OCI-LY1 (cell line): ENCODE measurements around the gene EFNA4.

ENCODE experiments used
- H2AFZ ChIP-seq: fragments of 200-600 bp; sonication (generic), shearing (Covaris generic); 2 replicates; pipeline ENCODE4 v1.6.0; 2014; ENCODE audit warnings: antibody characterized with exemption, mild to moderate bottlenecking, low read length
- H3F3A ChIP-seq: fragments of 200-600 bp; sonication (generic), shearing (Covaris generic); 2 replicates; pipeline ENCODE4 v1.6.0; 2014; ENCODE audit warnings: mild to moderate bottlenecking, antibody characterized with exemption, low read length, moderate library complexity; ENCODE audit not compliant: insufficient read depth
- H3K27ac ChIP-seq: fragments of 200-600 bp; sonication (generic); 2 replicates; pipeline ENCODE4 v1.5.1; 2014; ENCODE audit warnings: low read length, mixed run types, mild to moderate bottlenecking, low read depth; ENCODE audit not compliant: poor library complexity, severe bottlenecking
- H3K27me3 ChIP-seq: fragments of 200-600 bp; sonication (generic); 2 replicates; pipeline ENCODE4 v1.6.0; 2014; ENCODE audit warnings: antibody characterized with exemption, mild to moderate bottlenecking, low read length, moderate library complexity; ENCODE audit not compliant: insufficient read depth
- H3K36me3 ChIP-seq: fragments of 200-600 bp; sonication (generic); 2 replicates; pipeline ENCODE4 v1.6.1; 2014; ENCODE audit warnings: mild to moderate bottlenecking, antibody characterized with exemption, low read length, moderate library complexity, mixed read lengths; ENCODE audit not compliant: insufficient read depth
- H3K4me1 ChIP-seq: fragments of 200-600 bp; sonication (generic); 2 replicates; pipeline ENCODE4 v1.5.1; 2014; ENCODE audit warnings: mild to moderate bottlenecking, low read length, moderate library complexity; ENCODE audit not compliant: insufficient read depth, severe bottlenecking
- H3K4me2 ChIP-seq: fragments of 200-600 bp; sonication (generic), shearing (Covaris generic); 2 replicates; pipeline ENCODE4 v1.6.1; 2014; ENCODE audit warnings: low read length
- H3K4me3 ChIP-seq: fragments of 200-600 bp; sonication (generic); 2 replicates; pipeline ENCODE4 v1.5.1; 2014; ENCODE audit warnings: low read length, low read depth, mild to moderate bottlenecking, mixed read lengths; ENCODE audit not compliant: poor library complexity, severe bottlenecking
- H3K79me2 ChIP-seq: fragments of 200-600 bp; shearing (Covaris generic); 2 replicates; pipeline ENCODE4 v1.6.1; 2016; ENCODE audit warnings: mixed run types, low read length, mixed read lengths; ENCODE audit not compliant: insufficient read depth
- H3K9ac ChIP-seq: fragments of 200-600 bp; sonication (generic), shearing (Covaris generic); 2 replicates; pipeline ENCODE4 v1.6.1; 2014; ENCODE audit warnings: mild to moderate bottlenecking, low read length, mixed read lengths
- H3K9me2 ChIP-seq: fragments of 200-600 bp; sonication (generic), shearing (Covaris generic); 2 replicates; pipeline ENCODE4 v1.6.1; 2014; ENCODE audit warnings: low read depth, mild to moderate bottlenecking, low read length, mixed read lengths
- H3K9me3 ChIP-seq: fragments of 200-600 bp; shearing (Covaris generic); 2 replicates; pipeline ENCODE4 v1.6.1; 2014; ENCODE audit warnings: low read length, mixed read lengths
- H4K20me1 ChIP-seq: fragments of 200-600 bp; sonication (generic), shearing (Covaris generic); 2 replicates; pipeline ENCODE4 v1.6.0; 2016; ENCODE audit warnings: mild to moderate bottlenecking, low read length; ENCODE audit not compliant: insufficient read depth
- EZH2 ChIP-seq: fragments of 200-600 bp; sonication (generic), shearing (Covaris generic); IDR thresholded peaks from 2 replicates; pipeline ENCODE4 v1.8.0; 2017; ENCODE audit warnings: borderline replicate concordance, mixed run types, mild to moderate bottlenecking, antibody characterized with exemption, low read length, moderate library complexity, mixed read lengths
- TF ChIP-seq, protein P1 (sequence below): fragments of 200-600 bp; sonication (generic), shearing (Covaris generic); IDR thresholded peaks from 2 replicates; pipeline ENCODE4 v1.5.1; 2017; ENCODE audit warnings: mild to moderate bottlenecking, antibody characterized with exemption, low read length, moderate library complexity, mixed read lengths

Gene EFNA4

GRCh38 chr1:155016231-155016831 lies 47.2 kb upstream of the EFNA4 start:
- H2AFZ ChIP-seq = no peak overlapping the region
- peak overlapping the region; percentile 42 for H3K27ac ChIP-seq
- peaks cover 20% of the 10 kb centered on the region for H3K4me1 ChIP-seq
- H3K9me2 ChIP-seq = no peaks in the 10 kb centered on the region
- H3F3A ChIP-seq = no peaks in the 10 kb centered on the region
- no peaks in the 10 kb centered on the region for H4K20me1 ChIP-seq
- no peak overlapping the region for H3K9ac ChIP-seq
- H3K36me3 ChIP-seq = peaks cover 4% of the 10 kb centered on the region
- H3K9me3 ChIP-seq = no peaks in the 10 kb centered on the region
- no peak overlapping the region for H3K4me2 ChIP-seq
- H3K4me3 ChIP-seq = no peak overlapping the region
- H3K79me2 ChIP-seq = no peaks in the 10 kb centered on the region
- TF ChIP-seq EZH2 = no peak
- TF ChIP-seq, protein P1, sequence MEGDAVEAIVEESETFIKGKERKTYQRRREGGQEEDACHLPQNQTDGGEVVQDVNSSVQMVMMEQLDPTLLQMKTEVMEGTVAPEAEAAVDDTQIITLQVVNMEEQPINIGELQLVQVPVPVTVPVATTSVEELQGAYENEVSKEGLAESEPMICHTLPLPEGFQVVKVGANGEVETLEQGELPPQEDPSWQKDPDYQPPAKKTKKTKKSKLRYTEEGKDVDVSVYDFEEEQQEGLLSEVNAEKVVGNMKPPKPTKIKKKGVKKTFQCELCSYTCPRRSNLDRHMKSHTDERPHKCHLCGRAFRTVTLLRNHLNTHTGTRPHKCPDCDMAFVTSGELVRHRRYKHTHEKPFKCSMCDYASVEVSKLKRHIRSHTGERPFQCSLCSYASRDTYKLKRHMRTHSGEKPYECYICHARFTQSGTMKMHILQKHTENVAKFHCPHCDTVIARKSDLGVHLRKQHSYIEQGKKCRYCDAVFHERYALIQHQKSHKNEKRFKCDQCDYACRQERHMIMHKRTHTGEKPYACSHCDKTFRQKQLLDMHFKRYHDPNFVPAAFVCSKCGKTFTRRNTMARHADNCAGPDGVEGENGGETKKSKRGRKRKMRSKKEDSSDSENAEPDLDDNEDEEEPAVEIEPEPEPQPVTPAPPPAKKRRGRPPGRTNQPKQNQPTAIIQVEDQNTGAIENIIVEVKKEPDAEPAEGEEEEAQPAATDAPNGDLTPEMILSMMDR = no peak
- no peaks in the 10 kb centered on the region for H3K27me3 ChIP-seq

DNA sequence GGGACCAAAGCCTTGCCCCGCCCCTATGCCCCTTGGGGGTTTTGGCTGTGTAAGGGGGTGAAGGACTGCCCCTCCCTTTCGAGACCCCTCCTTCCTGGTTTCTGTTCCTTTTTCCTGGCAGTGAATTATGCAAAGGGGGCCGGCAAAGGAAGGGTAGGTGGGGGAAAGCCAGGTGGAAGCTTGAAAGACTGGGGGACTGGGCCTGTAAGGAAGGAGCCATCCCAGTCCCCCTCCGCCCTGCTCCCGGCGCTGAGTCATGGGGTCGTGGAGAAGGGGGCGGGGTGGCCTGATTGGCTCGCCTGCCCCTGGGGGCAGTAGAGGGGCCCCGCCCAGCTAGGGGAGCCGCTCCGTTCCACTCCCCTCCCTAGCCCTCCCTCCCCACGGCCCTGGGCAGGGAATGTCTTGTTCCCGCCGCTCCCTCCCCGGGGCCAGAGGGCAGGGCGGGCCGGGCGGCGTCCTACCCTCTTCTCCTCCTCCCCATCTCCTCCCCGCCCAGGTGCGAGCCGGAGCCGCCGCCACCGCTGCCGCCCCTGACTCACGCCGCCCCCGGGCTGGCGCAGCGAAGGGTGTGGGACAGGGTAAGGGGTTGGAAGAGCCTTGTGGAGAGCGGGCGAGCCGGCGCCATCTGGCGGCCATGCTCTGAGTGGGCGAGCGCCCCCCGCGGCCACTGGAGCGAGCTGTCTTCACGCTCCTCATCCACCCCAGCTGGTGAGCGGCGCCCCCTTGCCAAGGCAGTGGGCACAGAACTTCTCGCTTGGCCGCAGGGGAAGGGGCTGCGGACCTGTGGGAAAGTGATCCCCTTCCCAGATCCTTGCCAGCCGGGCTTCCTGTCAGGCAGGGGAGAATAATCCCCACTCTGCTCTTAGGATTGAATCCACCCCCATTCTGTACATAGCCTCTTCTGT lies 46.2 kb upstream of the EFNA4 start:
- H4K20me1 ChIP-seq = no peaks in the 10 kb centered on the region
- peak overlapping the region; percentile 58 for H3K4me2 ChIP-seq
- H3K79me2 ChIP-seq = no peaks in the 10 kb centered on the region
- no peaks in the 10 kb centered on the region for H3K27me3 ChIP-seq
- no peaks in the 10 kb centered on the region for H3K9me3 ChIP-seq
- peak overlapping the region; percentile 42 for H3K27ac ChIP-seq
- H3K4me1 ChIP-seq = peaks cover 20% of the 10 kb centered on the region
- H3F3A ChIP-seq = no peaks in the 10 kb centered on the region
- no peaks in the 10 kb centered on the region for H3K9me2 ChIP-seq
- H3K4me3 ChIP-seq = peak overlapping the region; percentile 46
- H3K9ac ChIP-seq = peak overlapping the region; percentile 53; the same call in 1 of the 2 replicates
- H2AFZ ChIP-seq = no peak overlapping the region
- TF ChIP-seq, protein P1 = peak; percentile 100
- no peak for TF ChIP-seq EZH2
- H3K36me3 ChIP-seq = peaks cover 4% of the 10 kb centered on the region

- Histone ChIP-seq H3K9ac (peak overlapping the region; percentile 53; the same call in 1 of the 2 replicates), H3F3A (no peaks in the 10 kb centered on the region), H3K27ac (no peak overlapping the region), H3K4me3 (peak overlapping the region; percentile 46), H4K20me1 (no peaks in the 10 kb centered on the region), H3K9me3 (no peaks in the 10 kb centered on the region), H3K27me3 (no peaks in the 10 kb centered on the region), H2AFZ (no peak overlapping the region), H3K9me2 (no peaks in the 10 kb centered on the region), H3K79me2 (no peaks in the 10 kb centered on the region), H3K4me2 (peak overlapping the region; percentile 58), H3K36me3 (peaks cover 4% of the 10 kb centered on the region), H3K4me1 (peaks cover 20% of the 10 kb centered on the region)
- TF ChIP-seq EZH2 = no peak
- TF ChIP-seq, protein P1 = no peak
Observed at GRCh38 chr1:155017946-155018316, 45.6 kb upstream of the EFNA4 start.
